ENCODE results near the gene NOB1. TPM values are rescaled to one million over a fixed set of nuclear protein-coding genes. Genes with fewer than 3 reads are reported as not detected.
A peak's percentile ranks its signal among the peaks of the same experiment; 100 is the strongest.

NOB1 gene
- total RNA-seq (10 to 100 TPM; 41.0 to 49.9 TPM), polyA plus RNA-seq (10 to 100 TPM; 28.0 to 54.4 TPM)

- intact Hi-C loops (cut with micrococcal nuclease): loop anchor here (1.0 kb wide), 4 partner anchors 8 to 358 kb away; partner anchors contain the start of genes NQO1 and WWP2
- ChIA-PET POLR2A (ENCODE audit: partially characterized antibody) (interaction anchor here (0.6 to 4.0 kb wide), 19 partner anchors 8 to 533 kb away, joined by 3 to 71 read pairs (median 5); partner anchors contain the start of genes CYB5B, NQO1, PDF and WWP2), CTCF (ENCODE audit: partially characterized antibody) (interaction anchor here (0.6 to 6.8 kb wide), 26 partner anchors 9 to 366 kb away, joined by 3 to 139 read pairs (median 4); partner anchors contain the start of gene NQO1)
- Mint-ChIP-seq H3K4me1 (peaks cover 12 to 41% (median 26%) of the 10 kb centered on the region in 4 donors), H3K27me3 (peaks cover 0 to 3% of the 10 kb centered on the region in 2 donors), H3K27ac (peak within 1 kb of the TSS; percentile 96 to 100 (median 99)), H3K4me3 (peak within 1 kb of the TSS; percentile 100), H3K36me3 (peaks cover 9 to 29% of the 10 kb centered on the region in 2 donors), H3K9me3 (peaks cover 0 to 3% (median 0%) of the 10 kb centered on the region in 8 donors)
- Histone ChIP-seq H3K27ac (ENCODE audit: low read depth, low read length) (peak within 1 kb of the TSS; percentile 95), H3K9me3 (ENCODE audit: control insufficient read depth in 1 of 2, low read length in 2 of 2) (no peaks in the 10 kb centered on the region), H3K4me3 (ENCODE audit: low read length in 2 of 2) (peak within 1 kb of the TSS; percentile 83 to 100), H3K4me1 (ENCODE audit: insufficient read depth, low read length) (peaks cover 17% of the 10 kb centered on the region), H3K36me3 (ENCODE audit: insufficient read depth, low read length) (peaks cover 10% of the 10 kb centered on the region), H3K27me3 (ENCODE audit: insufficient read depth, low read length) (no peaks in the 10 kb centered on the region)
- peak; percentile 96 to 98 (median 97) for DNase-seq
Measured at GRCh38 chr16:69754469-69755310, at the start of gene NOB1. Gene NOB1 (minus strand): TSS chr16:69754926. CDS start chr16:69754910, 16 bp downstream.

GRCh38 chr16:69804297-69804696 is 49.6 kb upstream of the NOB1 start:
- Histone ChIP-seq H3K27ac (ENCODE audit: low read depth, low read length) (no peak overlapping the region), H3K27me3 (ENCODE audit: insufficient read depth, low read length) (no peaks in the 10 kb centered on the region), H3K36me3 (ENCODE audit: insufficient read depth, low read length) (peaks cover 17% of the 10 kb centered on the region), H3K4me1 (ENCODE audit: insufficient read depth, low read length) (no peaks in the 10 kb centered on the region), H3K4me3 (ENCODE audit: low read length in 2 of 2) (no peak overlapping the region), H3K9me3 (ENCODE audit: control insufficient read depth in 1 of 2, low read length in 2 of 2) (no peaks in the 10 kb centered on the region)
- no peak for DNase-seq
- Mint-ChIP-seq H3K27ac (peak overlapping the region in 2 of 7 donors; percentile 20 to 22), H3K4me3 (no peak overlapping the region), H3K9me3 (no peaks in the 10 kb centered on the region), H3K4me1 (peaks cover 0 to 1% (median 0%) of the 10 kb centered on the region in 4 donors), H3K36me3 (peaks cover 30 to 37% of the 10 kb centered on the region in 2 donors), H3K27me3 (no peaks in the 10 kb centered on the region)
- intact Hi-C loops (cut with micrococcal nuclease): no loop called here
- ChIA-PET POLR2A (ENCODE audit: partially characterized antibody) (no interaction called here), CTCF (ENCODE audit: partially characterized antibody) (interaction anchor here (0.5 kb wide), 1 partner anchor 21 kb away, joined by 3 read pairs; no protein-coding TSS in a partner anchor)

DNA sequence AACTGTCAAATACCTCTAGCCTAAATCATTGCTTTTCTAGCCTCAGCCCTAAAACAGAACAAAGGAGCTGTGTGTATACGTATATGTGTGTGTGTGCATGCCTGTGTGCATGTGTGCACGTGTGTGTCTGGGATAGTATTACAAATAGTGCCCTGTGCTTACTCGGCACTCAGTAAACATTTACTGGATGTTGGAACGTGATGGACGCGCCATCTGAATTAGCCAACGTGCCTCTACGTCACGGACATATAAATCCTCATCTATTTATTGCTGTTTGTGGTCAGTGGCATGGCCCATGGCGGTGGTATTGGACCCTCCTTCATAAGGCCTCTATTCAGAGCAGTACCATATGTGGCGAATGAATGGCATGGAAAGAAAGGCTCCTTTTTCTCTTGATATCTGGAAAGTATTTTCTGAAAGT is 44.9 kb upstream of the NOB1 start:
- intact Hi-C loops (cut with micrococcal nuclease): no loop called here
- peaks cover 46 to 51% of the 10 kb centered on the region in 2 donors for H3K36me3 Mint-ChIP-seq
- POLR2A ChIA-PET (ENCODE audit: partially characterized antibody): no interaction called here

DNA sequence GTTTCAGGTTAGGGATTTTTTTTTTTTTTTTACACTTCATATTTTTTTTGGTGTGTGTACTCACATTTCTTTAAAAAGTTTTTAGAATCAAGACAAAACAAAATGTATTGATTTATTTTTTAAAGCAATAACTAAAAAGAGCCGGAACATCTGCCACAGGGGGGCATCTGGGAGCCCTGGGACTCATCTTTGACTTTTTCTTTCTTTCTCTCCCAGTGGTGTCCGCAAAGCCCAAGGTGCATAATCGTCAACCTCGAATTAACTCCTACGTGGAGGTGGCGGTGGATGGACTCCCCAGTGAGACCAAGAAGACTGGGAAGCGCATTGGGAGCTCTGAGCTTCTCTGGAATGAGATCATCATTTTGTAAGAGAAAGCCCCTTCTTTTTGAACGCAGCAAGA is 43.7 kb upstream of the NOB1 start:
- peaks cover 40 to 45% of the 10 kb centered on the region in 2 donors for H3K36me3 Mint-ChIP-seq
- no peaks in the 10 kb centered on the region for H3K27me3 Mint-ChIP-seq
- no peak for DNase-seq
- no peak overlapping the region for H3K27ac ChIP-seq (ENCODE audit: low read depth, low read length)
- CTCF ChIA-PET (ENCODE audit: partially characterized antibody): no interaction called here
- H3K4me1 Mint-ChIP-seq: peaks cover 4 to 13% (median 7%) of the 10 kb centered on the region in 4 donors
- no peaks in the 10 kb centered on the region for H3K9me3 ChIP-seq (ENCODE audit: control insufficient read depth in 1 of 2, low read length in 2 of 2)
- H3K36me3 ChIP-seq (ENCODE audit: insufficient read depth, low read length): peaks cover 20% of the 10 kb centered on the region
- H3K4me3 Mint-ChIP-seq: no peak overlapping the region
- no peaks in the 10 kb centered on the region for H3K27me3 ChIP-seq (ENCODE audit: insufficient read depth, low read length)
- no peak overlapping the region for H3K27ac Mint-ChIP-seq
- POLR2A ChIA-PET (ENCODE audit: partially characterized antibody): no interaction called here
- intact Hi-C loops (cut with micrococcal nuclease): no loop called here
- H3K4me1 ChIP-seq (ENCODE audit: insufficient read depth, low read length): no peaks in the 10 kb centered on the region
- H3K4me3 ChIP-seq (ENCODE audit: low read length in 2 of 2): no peak overlapping the region
- H3K9me3 Mint-ChIP-seq: no peaks in the 10 kb centered on the region

More for the DNA sequence above, 44.9 kb upstream of the NOB1 start:
- H3K27me3 Mint-ChIP-seq: no peaks in the 10 kb centered on the region
- H3K27ac ChIP-seq (ENCODE audit: low read depth, low read length): no peak overlapping the region
- no peaks in the 10 kb centered on the region for H3K9me3 ChIP-seq (ENCODE audit: control insufficient read depth in 1 of 2, low read length in 2 of 2)
- no peaks in the 10 kb centered on the region for H3K4me1 ChIP-seq (ENCODE audit: insufficient read depth, low read length)
- no peak overlapping the region for H3K4me3 ChIP-seq (ENCODE audit: low read length in 2 of 2)
- peak overlapping the region in 1 of 7 donors; percentile 63 for H3K27ac Mint-ChIP-seq
- H3K4me1 Mint-ChIP-seq: peaks cover 3 to 11% (median 6%) of the 10 kb centered on the region in 4 donors
- H3K9me3 Mint-ChIP-seq: no peaks in the 10 kb centered on the region
- H3K27me3 ChIP-seq (ENCODE audit: insufficient read depth, low read length): no peaks in the 10 kb centered on the region
- H3K36me3 ChIP-seq (ENCODE audit: insufficient read depth, low read length): peaks cover 20% of the 10 kb centered on the region
- H3K4me3 Mint-ChIP-seq: no peak overlapping the region
- DNase-seq: no peak
- CTCF ChIA-PET (ENCODE audit: partially characterized antibody): no interaction called here

GRCh38 chr16:69796285-69797118 is 41.8 kb upstream of the NOB1 start:
- Mint-ChIP-seq H3K36me3 (peaks cover 31 to 48% of the 10 kb centered on the region in 2 donors), H3K27me3 (no peaks in the 10 kb centered on the region), H3K27ac (no peak overlapping the region), H3K4me1 (peaks cover 7 to 16% (median 8%) of the 10 kb centered on the region in 4 donors), H3K9me3 (no peaks in the 10 kb centered on the region), H3K4me3 (no peak overlapping the region)
- ChIA-PET POLR2A (ENCODE audit: partially characterized antibody) (no interaction called here), CTCF (ENCODE audit: partially characterized antibody) (interaction anchor here (0.7 to 2.9 kb wide), 16 partner anchors 9 to 134 kb away, joined by 3 to 17 read pairs (median 4); partner anchors contain the start of gene WWP2)
- H3K4me3 ChIP-seq (ENCODE audit: low read length in 2 of 2): no peak overlapping the region
- intact Hi-C loops (cut with micrococcal nuclease): loop anchor here (1.0 kb wide), 2 partner anchors 87 to 134 kb away; no protein-coding TSS in a partner anchor
- H3K36me3 ChIP-seq (ENCODE audit: insufficient read depth, low read length): peaks cover 20% of the 10 kb centered on the region
- no peak overlapping the region for H3K27ac ChIP-seq (ENCODE audit: low read depth, low read length)
- H3K9me3 ChIP-seq (ENCODE audit: control insufficient read depth in 1 of 2, low read length in 2 of 2): no peaks in the 10 kb centered on the region
- H3K27me3 ChIP-seq (ENCODE audit: insufficient read depth, low read length): no peaks in the 10 kb centered on the region
- no peaks in the 10 kb centered on the region for H3K4me1 ChIP-seq (ENCODE audit: insufficient read depth, low read length)
- DNase-seq: peak; percentile 21 to 43 (median 39)

GRCh38 chr16:69794486-69794885 is 39.8 kb upstream of the NOB1 start:
- CTCF ChIA-PET (ENCODE audit: partially characterized antibody): interaction anchor here (0.6 to 2.6 kb wide), 7 partner anchors 11 to 860 kb away, joined by 3 to 12 read pairs (median 4); no protein-coding TSS in a partner anchor
- no peak for DNase-seq
- H3K27ac Mint-ChIP-seq: peak overlapping the region in 2 of 7 donors; percentile 32 to 76
- no peaks in the 10 kb centered on the region for H3K27me3 ChIP-seq (ENCODE audit: insufficient read depth, low read length)
- peaks cover 19% of the 10 kb centered on the region for H3K36me3 ChIP-seq (ENCODE audit: insufficient read depth, low read length)
- no peak overlapping the region for H3K4me3 Mint-ChIP-seq
- no peaks in the 10 kb centered on the region for H3K9me3 ChIP-seq (ENCODE audit: control insufficient read depth in 1 of 2, low read length in 2 of 2)
- H3K27ac ChIP-seq (ENCODE audit: low read depth, low read length): no peak overlapping the region
- H3K4me1 ChIP-seq (ENCODE audit: insufficient read depth, low read length): no peaks in the 10 kb centered on the region
- H3K27me3 Mint-ChIP-seq: no peaks in the 10 kb centered on the region
- intact Hi-C loops (cut with micrococcal nuclease): no loop called here
- H3K4me1 Mint-ChIP-seq: peaks cover 7 to 16% (median 9%) of the 10 kb centered on the region in 4 donors
- POLR2A ChIA-PET (ENCODE audit: partially characterized antibody): interaction anchor here (1.0 kb wide), 1 partner anchor 32 kb away, joined by 3 read pairs; the partner anchor contains the start of gene WWP2
- H3K36me3 Mint-ChIP-seq: peaks cover 26 to 42% of the 10 kb centered on the region in 2 donors
- no peak overlapping the region for H3K4me3 ChIP-seq (ENCODE audit: low read length in 2 of 2)
- no peaks in the 10 kb centered on the region for H3K9me3 Mint-ChIP-seq

Measured in CD4-positive, alpha-beta memory T cell (primary cell).